ENCODE data around the gene PPP1R13B. TPM values are rescaled to one million over a fixed set of nuclear protein-coding genes. Genes with fewer than 3 reads are reported as not detected.
"Not testable (repeated sequence)": the region's sequence is repeated elsewhere in the genome, so short reads cannot be mapped to it uniquely, and the experiment has no call there.

PPP1R13B gene, protein sequence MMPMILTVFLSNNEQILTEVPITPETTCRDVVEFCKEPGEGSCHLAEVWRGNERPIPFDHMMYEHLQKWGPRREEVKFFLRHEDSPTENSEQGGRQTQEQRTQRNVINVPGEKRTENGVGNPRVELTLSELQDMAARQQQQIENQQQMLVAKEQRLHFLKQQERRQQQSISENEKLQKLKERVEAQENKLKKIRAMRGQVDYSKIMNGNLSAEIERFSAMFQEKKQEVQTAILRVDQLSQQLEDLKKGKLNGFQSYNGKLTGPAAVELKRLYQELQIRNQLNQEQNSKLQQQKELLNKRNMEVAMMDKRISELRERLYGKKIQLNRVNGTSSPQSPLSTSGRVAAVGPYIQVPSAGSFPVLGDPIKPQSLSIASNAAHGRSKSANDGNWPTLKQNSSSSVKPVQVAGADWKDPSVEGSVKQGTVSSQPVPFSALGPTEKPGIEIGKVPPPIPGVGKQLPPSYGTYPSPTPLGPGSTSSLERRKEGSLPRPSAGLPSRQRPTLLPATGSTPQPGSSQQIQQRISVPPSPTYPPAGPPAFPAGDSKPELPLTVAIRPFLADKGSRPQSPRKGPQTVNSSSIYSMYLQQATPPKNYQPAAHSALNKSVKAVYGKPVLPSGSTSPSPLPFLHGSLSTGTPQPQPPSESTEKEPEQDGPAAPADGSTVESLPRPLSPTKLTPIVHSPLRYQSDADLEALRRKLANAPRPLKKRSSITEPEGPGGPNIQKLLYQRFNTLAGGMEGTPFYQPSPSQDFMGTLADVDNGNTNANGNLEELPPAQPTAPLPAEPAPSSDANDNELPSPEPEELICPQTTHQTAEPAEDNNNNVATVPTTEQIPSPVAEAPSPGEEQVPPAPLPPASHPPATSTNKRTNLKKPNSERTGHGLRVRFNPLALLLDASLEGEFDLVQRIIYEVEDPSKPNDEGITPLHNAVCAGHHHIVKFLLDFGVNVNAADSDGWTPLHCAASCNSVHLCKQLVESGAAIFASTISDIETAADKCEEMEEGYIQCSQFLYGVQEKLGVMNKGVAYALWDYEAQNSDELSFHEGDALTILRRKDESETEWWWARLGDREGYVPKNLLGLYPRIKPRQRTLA
- polyA plus RNA-seq (ENCODE audit: insufficient read depth in 1 of 5, insufficient read length in 5 of 5, low replicate concordance in 1 of 5), result 10 to 100 TPM; 50.3 to 72.7 (median 61.6) TPM
- long read RNA-seq, donor 1, partial matches to known transcripts, result 15 of 24 reads
- long read RNA-seq, donor 1, other reads (novel, unspliced or antisense), result 0 of 24 reads
- long read RNA-seq, donor 2, full-length matches to known transcripts, result 4 of 4 reads
- long read RNA-seq, donor 2, partial matches to known transcripts, result 0 of 4 reads
- long read RNA-seq, donor 2, other reads (novel, unspliced or antisense), result 0 of 4 reads
- long read RNA-seq, donor 3, partial matches to known transcripts, result 5 of 13 reads
- long read RNA-seq, donor 3, other reads (novel, unspliced or antisense), result 0 of 13 reads
- long read RNA-seq, donor 4, transcript PPP1R13B-210 (2 exons, 3,137 nt), result major isoform, 8 of 11 reads
- long read RNA-seq, donor 4, partial matches to known transcripts, result 0 of 11 reads
- long read RNA-seq, donor 4, other reads (novel, unspliced or antisense), result 0 of 11 reads
- long read RNA-seq, donor 5, full-length matches to known transcripts, result 10 of 34 reads
- long read RNA-seq, donor 5, partial matches to known transcripts, result 24 of 34 reads
- long read RNA-seq, donor 5, other reads (novel, unspliced or antisense), result 0 of 34 reads
- long read RNA-seq, donor 6, full-length matches to known transcripts, result 9 of 22 reads
- long read RNA-seq, donor 6, partial matches to known transcripts, result 13 of 22 reads
- long read RNA-seq, donor 6, other reads (novel, unspliced or antisense), result 0 of 22 reads
- long read RNA-seq, donor 7, full-length matches to known transcripts, result 22 of 62 reads
- long read RNA-seq, donor 7, partial matches to known transcripts, result 40 of 62 reads
- long read RNA-seq, donor 7, other reads (novel, unspliced or antisense), result 0 of 62 reads
- long read RNA-seq, donor 8, partial matches to known transcripts, result 5 of 7 reads
- long read RNA-seq, donor 8, other reads (novel, unspliced or antisense), result 0 of 7 reads

- peak; percentile 91 for DNase-seq
These were observed at the start of gene PPP1R13B for GRCh38 chr14:103847451-103848174. PPP1R13B (minus strand) TSS chr14:103847575; CDS start chr14:103847307, 268 bp downstream.

DNA sequence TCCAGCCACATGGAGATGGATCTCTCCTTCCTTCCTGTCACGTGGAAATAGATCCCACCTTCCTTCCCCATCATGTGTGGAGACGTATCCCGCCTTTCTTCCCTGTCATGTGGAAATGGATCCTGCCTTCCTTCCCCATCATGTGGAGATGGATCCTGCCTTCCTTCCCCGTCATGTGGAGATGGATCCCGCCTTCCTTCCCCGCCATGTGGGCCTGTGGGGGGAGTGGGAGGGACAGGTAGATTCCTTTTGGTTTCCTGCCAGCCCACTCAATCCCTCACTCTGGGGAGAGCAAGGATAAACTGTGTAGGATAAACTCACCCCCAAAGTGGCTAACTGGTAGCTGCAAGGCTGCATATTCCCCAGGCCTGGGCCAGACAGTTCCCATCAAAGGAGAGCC is 49.2 kb upstream of the PPP1R13B start:
- DNase-seq, result no peak

DNA sequence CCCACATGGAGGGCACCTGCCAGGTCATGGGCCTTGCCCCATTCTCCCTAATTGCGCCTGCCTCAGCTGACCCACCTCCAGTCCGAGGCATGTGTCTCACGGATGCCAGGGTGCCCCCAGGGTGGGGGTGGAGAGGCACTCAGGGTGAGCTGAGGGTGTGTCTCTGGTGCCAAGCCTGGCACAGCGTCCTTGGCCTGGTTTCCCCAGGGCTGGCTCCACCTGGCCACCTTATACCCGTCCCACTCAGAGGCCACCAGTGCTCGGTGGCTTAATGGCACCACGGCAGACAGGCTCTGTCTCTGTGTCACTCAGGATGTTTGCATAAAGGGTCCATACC is 47.3 kb upstream of the PPP1R13B start:
- no peak for DNase-seq

DNA sequence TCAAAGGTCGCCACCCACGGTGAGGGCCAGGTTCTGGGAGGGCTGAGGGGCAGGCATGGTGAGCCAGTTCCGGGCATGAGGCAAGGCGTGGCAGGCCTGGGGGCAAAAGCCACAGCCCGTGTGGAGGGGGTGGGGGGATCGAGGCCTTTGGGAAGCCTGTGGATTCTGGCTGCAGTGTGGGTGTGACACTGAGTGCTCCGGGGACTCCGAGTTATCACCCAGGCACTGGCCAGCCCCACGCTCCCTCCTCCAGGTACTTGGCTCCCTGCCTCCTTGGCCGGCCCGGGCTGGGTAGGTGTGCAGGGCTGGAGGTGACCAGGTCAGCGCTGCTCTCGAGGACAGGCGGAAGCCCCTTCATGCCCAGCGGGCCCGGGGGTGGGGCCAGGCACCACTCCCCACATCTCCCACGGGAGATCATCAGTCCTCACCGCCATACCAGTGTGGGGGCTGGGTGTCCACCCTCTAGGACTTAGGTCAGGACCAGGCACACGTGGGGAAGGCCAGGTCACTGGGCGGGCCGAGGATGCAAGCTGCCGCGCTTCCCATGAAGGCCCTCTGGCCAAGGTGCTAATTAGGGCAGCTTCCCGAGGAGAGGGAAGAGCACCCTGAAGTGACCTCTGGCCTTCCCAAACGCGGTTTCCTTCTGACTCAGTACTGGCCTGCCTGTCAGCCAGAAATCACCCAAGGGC is 46.8 kb upstream of the PPP1R13B start:
- DNase-seq, result no peak

DNA sequence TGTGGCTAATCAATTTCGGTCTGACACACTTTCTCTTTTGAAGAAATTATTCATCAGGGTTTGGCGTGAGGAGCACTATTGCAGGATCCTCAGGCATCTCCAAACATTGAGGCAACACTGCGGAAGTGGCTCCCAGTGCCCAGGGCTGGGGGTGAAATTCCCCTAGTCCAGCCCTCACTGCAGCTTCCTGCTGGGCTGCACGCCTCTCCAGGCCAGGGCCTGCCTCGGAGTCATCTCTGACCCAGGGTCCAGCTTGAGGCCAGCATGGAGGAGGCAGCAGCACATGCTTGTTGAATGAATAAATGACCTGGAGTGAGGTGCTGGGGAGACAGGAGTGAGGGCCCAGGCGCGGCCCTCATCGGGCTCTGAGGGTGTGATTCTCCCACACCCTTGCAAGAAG is 44.9 kb upstream of the PPP1R13B start:
- no peak for DNase-seq

GRCh38 chr14:103891667-103892215 is 44.4 kb upstream of the PPP1R13B start:
- DNase-seq, result no peak

DNA sequence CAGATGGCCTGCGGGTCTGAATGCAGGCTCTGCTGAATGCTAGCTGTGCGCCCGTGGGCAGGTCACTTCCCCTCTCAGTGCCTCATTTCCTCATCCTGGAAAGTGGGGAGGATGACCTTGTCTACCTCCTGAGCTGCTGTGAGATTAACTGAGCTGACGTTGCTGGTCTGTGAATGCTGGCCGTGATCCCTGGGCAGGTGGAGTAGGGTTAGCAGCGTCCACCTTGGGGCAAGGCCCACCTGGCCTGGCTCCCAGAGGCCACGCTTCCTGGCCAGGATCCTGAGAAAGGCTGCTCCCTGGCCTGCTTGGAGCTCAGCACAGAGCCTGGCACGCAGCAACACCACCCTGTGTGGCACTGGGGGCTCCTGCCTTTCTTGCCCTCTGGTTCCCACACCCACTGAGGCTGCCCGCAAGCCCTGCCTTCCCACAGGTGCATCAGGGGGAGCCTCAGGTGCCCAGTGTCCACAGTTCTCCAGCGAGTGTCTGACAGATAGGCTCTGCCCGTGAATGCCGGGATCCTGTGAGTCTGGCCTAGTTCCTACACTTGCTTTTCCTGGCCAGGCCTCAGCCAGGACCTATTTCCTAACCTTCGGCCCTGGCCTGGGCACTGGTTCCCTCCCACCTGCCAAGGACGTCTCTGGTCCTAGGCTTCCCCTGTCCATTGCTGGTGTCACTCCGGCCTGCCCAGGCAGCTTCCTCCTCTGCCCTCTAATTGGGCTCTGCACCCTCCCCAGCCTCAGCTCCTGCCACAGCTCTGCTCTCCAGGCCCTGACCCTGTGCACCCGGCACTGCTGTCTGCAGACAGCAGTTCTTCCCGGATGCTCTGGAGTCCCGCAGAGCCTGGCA is 43.7 kb upstream of the PPP1R13B start:
- no peak for DNase-seq

- no peak for DNase-seq
These were observed 42.6 kb upstream of the PPP1R13B start for GRCh38 chr14:103890052-103890371.

DNA sequence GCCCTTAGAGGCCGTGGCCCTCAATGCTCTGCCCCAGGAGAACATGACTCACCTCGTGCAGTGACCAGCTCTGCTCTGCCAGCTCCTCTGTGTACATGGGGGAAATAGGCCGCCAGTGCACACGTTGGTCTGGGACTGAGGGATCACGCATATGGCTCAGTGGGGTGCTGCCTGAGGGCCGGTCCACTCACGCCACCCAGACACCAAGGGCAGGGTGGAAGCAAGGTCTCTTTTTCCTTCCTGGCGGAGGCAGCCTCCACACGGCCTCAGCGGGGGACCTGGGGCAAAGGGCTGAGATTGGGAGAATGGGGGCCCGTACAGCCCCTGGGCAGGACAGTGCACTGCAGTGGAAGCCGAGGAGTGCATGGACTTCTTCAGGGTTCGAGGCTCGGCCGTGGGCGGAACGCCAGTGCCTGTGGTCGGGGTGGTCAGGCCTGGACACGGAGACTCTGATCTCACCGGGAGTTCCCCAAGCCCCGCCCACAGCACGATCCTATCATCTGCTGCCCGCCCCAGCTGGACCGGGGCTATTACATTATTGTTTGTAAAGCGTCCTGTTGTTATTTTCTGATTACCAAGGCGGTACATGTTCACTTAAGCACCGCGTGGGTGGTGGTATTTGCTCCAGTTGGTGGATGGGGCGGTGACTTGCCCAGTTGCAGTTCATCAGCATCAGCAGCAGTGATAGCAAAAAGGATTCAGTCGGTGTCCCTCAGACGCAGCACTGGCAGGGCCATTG is 42.1 kb upstream of the PPP1R13B start:
- DNase-seq, result no peak

- not testable (repeated sequence) for DNase-seq
These were observed 41.6 kb upstream of the PPP1R13B start for GRCh38 chr14:103889002-103889312.

DNA sequence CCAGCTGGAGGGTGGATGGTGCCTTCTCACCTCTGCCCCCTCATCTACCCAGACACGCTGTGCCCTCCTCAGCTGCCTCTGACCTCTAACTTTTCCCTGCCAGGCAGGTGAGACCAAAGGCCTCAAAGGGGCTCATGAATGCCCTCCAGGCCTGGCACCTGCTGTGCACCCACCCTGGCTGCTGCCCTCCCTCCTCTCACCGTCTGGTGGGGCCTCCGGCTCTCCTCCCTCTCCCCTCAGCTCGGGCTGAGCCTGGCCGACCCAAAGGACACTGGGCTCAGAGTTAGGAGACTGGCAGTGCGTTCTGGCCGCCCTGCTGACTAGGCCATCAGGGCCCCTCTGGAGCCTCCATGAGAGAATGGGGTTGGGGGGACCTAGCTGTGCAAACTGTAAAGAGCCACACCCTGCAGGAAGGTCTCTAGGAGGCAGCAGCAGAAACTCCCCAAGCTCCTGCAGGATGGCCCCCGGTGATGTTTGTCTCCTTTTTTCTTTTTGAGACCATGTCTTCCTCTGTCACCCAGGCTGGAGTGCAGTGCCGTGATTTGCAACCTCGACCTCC is 40.3 kb upstream of the PPP1R13B start:
- DNase-seq, result no peak

DNA sequence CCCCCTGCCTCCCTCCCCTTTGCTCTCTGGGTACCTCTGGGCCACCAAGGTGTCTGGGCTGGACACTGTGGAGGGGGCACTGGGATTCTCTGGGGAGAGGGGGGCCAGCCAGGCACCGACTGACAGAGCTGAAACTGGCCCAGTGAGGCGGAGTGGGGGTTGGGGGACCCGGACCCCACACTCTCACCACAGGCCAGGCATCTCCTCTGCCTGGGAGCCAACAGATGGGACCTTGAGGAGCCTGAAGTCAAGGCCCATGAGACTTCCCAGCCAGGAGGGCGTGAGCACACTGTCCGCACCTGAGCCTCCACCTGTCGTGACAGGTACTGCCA is 39.8 kb upstream of the PPP1R13B start:
- DNase-seq, result no peak

GRCh38 chr14:103886304-103887169 is 39.2 kb upstream of the PPP1R13B start:
- no peak for DNase-seq

DNA sequence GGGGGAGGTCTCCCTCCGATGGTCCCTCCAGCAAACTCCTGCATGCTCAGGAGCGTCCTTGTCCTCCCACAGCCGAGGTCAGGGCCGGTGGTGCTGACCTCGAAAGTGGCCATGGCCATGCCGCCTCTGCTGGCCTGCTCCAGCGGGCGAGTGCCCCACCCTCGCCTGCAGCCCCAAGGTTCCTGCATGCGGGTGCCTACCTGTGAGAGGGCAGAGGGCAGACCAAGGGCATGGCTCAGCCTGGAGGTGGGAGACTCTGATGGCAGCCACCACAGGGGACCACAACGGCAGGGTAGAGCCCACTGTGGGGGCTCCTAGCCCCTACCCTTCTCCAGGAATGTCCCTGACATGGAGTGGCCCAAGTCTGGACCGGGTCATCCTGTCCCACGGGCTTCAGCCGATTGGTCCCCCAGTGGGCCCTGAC is 38.1 kb upstream of the PPP1R13B start:
- DNase-seq, result no peak

DNA sequence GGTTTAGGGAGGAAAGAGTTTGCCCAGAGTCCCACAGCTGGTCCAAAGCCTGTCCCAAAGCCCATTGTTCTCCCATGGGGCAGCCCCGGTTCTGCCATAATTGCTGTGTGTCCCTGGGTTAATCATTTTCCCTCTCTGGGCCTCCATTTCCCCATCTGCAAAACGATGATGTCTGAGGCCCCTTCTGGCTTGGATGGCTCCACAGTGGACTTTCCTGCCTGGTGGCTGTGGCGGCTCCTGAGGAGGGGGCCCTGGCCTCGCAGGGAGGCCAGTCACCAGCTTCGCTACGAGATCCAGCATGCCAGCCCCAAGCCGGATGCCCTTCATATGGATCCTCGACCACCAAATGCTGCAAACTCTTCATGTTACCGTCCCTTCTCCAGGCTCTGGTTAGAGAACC is 37.5 kb upstream of the PPP1R13B start:
- no peak for DNase-seq

DNA sequence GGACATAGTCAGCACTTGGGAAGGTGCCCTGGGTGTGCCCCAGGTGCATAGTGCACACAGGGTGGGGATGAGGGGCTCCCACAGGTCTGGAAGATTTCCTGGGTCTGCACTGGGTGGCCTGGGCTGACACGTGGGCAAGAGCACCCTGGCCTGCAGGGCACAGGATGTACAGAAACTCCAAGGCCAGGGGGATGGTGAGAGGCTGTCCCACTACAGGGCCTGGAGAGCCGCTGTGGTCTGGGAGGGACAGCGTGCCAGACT is 35.8 kb upstream of the PPP1R13B start:
- no peak for DNase-seq
